ENCODE data around the gene RBM4. TPM values are rescaled to one million over a fixed set of nuclear protein-coding genes. Genes with fewer than 3 reads are reported as not detected.
A peak's percentile ranks its signal among the peaks of the same experiment; 100 is the strongest.

Gene RBM4
- total and polyA plus RNA-seq, 9 of the 15 experiments (the other 6 are each of a cell fraction or from before 2014, with no cell fraction given) = 81.6 to 233 (median 122) TPM

DNA sequence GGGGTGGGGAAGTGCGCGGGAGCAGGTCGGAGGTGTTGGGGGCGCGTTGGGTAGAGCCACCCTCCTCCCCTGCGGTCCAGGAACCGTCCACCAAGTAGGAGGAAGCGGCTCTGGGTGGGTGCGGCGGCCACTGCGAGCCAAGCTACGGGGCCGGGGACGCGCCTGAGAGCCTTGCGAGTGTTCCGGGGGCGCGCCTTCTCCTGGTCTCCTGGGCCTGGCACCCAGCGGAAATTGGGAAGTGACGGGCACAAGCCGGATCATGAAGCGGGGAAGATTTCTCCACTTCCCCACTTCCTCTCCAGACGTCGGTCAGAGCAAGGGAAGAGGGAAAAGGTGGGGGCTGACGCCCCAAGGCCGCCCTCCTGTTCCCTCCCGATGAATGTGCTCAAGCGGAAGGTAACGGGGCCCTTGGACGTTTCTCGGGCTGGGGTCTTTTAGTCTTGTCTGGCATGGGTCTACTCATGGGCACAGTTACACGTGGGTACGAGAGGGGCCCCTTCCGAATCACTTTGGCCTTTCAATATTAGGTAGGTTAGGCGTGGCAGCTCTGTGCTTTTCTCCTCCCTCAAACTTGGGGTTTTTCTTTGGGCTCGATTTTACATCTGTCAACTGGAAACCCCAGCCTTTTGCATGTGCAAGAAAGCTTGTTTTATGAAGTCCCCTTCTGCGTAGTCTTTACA lies 21.2 kb upstream of the RBM4 start (continued):
- TF ChIP-seq HDAC8 (tag; IDR thresholded peaks at IDR 0.05) (no peak), EP300 (IDR thresholded peaks at IDR 0.05; ENCODE audit: low read length) (no peak), TAF15 (IDR thresholded peaks at IDR 0.05; ENCODE audit: low read depth, low read length) (no peak), ZNF121 (CRISPR knock-in tag; conservative IDR thresholded peaks at IDR 0.05) (no peak), E2F5 (CRISPR knock-in tag; IDR thresholded peaks at IDR 0.05) (no peak), RFX1 (IDR thresholded peaks at IDR 0.05) (no peak), ZNF133 (CRISPR knock-in tag; IDR thresholded peaks at IDR 0.05) (no peak), ZNF408 (CRISPR knock-in tag; IDR thresholded peaks at IDR 0.05; ENCODE audit: low read depth) (no peak), ZNF780A (CRISPR knock-in tag; IDR thresholded peaks at IDR 0.05) (no peak), NR2F6 (CRISPR knock-in tag; IDR thresholded peaks at IDR 0.05) (no peak), RBM25 (IDR thresholded peaks at IDR 0.05; ENCODE audit: low read depth, low read length, severe bottlenecking) (no peak), ZNF384 (IDR thresholded peaks at IDR 0.05; ENCODE audit: low read depth, low read length) (no peak), RUNX1 (IDR thresholded peaks at IDR 0.05; ENCODE audit: low read depth) (no peak), FOXM1 (IDR thresholded peaks at IDR 0.05; ENCODE audit: low read depth) (no peak), FOXM1 (CRISPR knock-in tag; IDR thresholded peaks at IDR 0.05; ENCODE audit: low read depth) (no peak), YY1 (IDR thresholded peaks at IDR 0.05; ENCODE audit: borderline replicate concordance in 1 of 3, control insufficient read depth in 1 of 3, extremely low read depth in 1 of 3, insufficient read depth in 3 of 3, insufficient read length in 1 of 3, insufficient replicate concordance in 2 of 3, low read depth in 1 of 3, low read length in 2 of 3) (no peak), MED1 (CRISPR knock-in tag; IDR thresholded peaks at IDR 0.05; ENCODE audit: borderline replicate concordance) (no peak), ZNF561 (CRISPR knock-in tag; conservative IDR thresholded peaks at IDR 0.05) (no peak)
- TF ChIP-seq, protein P1, sequence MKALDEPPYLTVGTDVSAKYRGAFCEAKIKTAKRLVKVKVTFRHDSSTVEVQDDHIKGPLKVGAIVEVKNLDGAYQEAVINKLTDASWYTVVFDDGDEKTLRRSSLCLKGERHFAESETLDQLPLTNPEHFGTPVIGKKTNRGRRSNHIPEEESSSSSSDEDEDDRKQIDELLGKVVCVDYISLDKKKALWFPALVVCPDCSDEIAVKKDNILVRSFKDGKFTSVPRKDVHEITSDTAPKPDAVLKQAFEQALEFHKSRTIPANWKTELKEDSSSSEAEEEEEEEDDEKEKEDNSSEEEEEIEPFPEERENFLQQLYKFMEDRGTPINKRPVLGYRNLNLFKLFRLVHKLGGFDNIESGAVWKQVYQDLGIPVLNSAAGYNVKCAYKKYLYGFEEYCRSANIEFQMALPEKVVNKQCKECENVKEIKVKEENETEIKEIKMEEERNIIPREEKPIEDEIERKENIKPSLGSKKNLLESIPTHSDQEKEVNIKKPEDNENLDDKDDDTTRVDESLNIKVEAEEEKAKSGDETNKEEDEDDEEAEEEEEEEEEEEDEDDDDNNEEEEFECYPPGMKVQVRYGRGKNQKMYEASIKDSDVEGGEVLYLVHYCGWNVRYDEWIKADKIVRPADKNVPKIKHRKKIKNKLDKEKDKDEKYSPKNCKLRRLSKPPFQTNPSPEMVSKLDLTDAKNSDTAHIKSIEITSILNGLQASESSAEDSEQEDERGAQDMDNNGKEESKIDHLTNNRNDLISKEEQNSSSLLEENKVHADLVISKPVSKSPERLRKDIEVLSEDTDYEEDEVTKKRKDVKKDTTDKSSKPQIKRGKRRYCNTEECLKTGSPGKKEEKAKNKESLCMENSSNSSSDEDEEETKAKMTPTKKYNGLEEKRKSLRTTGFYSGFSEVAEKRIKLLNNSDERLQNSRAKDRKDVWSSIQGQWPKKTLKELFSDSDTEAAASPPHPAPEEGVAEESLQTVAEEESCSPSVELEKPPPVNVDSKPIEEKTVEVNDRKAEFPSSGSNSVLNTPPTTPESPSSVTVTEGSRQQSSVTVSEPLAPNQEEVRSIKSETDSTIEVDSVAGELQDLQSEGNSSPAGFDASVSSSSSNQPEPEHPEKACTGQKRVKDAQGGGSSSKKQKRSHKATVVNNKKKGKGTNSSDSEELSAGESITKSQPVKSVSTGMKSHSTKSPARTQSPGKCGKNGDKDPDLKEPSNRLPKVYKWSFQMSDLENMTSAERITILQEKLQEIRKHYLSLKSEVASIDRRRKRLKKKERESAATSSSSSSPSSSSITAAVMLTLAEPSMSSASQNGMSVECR (CRISPR knock-in tag; IDR thresholded peaks at IDR 0.05) = peak; percentile 72; the same call in 1 of the 2 replicates
- TF ChIP-seq, protein P2, sequence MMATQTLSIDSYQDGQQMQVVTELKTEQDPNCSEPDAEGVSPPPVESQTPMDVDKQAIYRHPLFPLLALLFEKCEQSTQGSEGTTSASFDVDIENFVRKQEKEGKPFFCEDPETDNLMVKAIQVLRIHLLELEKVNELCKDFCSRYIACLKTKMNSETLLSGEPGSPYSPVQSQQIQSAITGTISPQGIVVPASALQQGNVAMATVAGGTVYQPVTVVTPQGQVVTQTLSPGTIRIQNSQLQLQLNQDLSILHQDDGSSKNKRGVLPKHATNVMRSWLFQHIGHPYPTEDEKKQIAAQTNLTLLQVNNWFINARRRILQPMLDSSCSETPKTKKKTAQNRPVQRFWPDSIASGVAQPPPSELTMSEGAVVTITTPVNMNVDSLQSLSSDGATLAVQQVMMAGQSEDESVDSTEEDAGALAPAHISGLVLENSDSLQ (IDR thresholded peaks at IDR 0.05) = no peak
- TF ChIP-seq, protein P3, sequence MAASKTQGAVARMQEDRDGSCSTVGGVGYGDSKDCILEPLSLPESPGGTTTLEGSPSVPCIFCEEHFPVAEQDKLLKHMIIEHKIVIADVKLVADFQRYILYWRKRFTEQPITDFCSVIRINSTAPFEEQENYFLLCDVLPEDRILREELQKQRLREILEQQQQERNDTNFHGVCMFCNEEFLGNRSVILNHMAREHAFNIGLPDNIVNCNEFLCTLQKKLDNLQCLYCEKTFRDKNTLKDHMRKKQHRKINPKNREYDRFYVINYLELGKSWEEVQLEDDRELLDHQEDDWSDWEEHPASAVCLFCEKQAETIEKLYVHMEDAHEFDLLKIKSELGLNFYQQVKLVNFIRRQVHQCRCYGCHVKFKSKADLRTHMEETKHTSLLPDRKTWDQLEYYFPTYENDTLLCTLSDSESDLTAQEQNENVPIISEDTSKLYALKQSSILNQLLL (CRISPR knock-in tag; IDR thresholded peaks at IDR 0.05; ENCODE audit: borderline replicate concordance) = no peak
